ENCODE measurements around the gene VASN.

DNA sequence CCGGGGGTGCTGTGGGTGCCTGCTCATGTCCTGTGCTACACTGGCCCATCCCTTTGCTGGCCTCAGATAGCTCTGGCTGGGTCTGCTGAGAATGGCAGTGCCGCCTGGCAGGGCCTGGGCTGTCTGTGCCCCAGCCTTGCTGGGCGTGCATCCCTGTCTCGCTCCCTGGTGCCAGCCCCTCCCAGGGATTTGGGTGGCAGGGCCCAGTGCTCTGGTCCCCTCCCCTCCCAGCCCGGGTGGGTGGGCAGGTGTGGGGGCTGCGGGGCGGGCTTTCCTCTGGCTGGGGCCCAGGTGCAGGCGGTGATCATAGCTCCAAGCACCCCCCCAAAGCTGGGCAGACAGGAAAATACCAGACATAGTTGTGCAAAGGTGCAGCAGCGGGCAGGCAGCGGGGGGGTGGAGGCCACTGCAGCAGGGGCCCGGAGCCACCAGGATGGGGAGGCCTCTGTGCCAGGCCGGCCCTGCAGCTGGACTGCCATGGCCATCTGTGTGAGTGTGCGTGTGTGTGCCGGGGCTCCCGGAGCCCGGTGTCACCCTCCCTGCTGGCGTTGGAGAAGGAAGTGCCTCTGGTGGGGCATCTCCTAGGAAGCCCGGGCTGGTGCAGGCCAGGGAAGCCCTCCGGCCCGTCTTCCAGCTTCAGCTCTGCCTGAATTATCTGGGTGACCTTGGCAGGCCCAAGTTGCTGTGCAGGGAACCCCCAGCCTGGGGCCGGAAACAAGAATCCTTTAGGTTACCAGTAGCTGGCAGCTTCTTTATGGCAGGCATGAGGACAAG is 48.4 kb upstream of the VASN start:
- TF ChIP-seq, protein P1, sequence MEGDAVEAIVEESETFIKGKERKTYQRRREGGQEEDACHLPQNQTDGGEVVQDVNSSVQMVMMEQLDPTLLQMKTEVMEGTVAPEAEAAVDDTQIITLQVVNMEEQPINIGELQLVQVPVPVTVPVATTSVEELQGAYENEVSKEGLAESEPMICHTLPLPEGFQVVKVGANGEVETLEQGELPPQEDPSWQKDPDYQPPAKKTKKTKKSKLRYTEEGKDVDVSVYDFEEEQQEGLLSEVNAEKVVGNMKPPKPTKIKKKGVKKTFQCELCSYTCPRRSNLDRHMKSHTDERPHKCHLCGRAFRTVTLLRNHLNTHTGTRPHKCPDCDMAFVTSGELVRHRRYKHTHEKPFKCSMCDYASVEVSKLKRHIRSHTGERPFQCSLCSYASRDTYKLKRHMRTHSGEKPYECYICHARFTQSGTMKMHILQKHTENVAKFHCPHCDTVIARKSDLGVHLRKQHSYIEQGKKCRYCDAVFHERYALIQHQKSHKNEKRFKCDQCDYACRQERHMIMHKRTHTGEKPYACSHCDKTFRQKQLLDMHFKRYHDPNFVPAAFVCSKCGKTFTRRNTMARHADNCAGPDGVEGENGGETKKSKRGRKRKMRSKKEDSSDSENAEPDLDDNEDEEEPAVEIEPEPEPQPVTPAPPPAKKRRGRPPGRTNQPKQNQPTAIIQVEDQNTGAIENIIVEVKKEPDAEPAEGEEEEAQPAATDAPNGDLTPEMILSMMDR (IDR thresholded peaks at IDR 0.05): no peak
- TF ChIP-seq POLR2A (IDR thresholded peaks at IDR 0.05): no peak
